CD4-positive, alpha-beta T cell treated with Interleukin-6 for 4 hours (primary cell): ENCODE data around the gene HIVEP3.

ENCODE experiments used
- DNase-seq: peaks from one replicate; pipeline ENCODE4 v3.0.0-alpha.2; 2020; ENCODE audit warnings: mixed read lengths

Gene HIVEP3

GRCh38 chr1:41641941-41642527, 276.7 kb downstream of the HIVEP3 start:
- no peak for DNase-seq

- DNase-seq, result no peak
Observed at GRCh38 chr1:41641475-41641814, 277.3 kb downstream of the HIVEP3 start.

GRCh38 chr1:41640756-41641474, 277.8 kb downstream of the HIVEP3 start:
- DNase-seq, result no peak

- peak; percentile 32 for DNase-seq
Observed at GRCh38 chr1:41640141-41640751, 278.5 kb downstream of the HIVEP3 start.

GRCh38 chr1:41639332-41639936, 279.3 kb downstream of the HIVEP3 start:
- peak; percentile 12 for DNase-seq

- DNase-seq, result no peak
Observed at GRCh38 chr1:41638086-41639024, 280.4 kb downstream of the HIVEP3 start.

- no peak for DNase-seq
Observed at GRCh38 chr1:41637367-41637766, 281.4 kb downstream of the HIVEP3 start.

- DNase-seq, result no peak
Observed at GRCh38 chr1:41633764-41634163, 285.0 kb downstream of the HIVEP3 start.

- DNase-seq, result no peak
Observed at GRCh38 chr1:41632781-41633575, 285.7 kb downstream of the HIVEP3 start.

- no peak for DNase-seq
Observed at GRCh38 chr1:41631971-41632370, 286.8 kb downstream of the HIVEP3 start.

GRCh38 chr1:41631154-41631553, 287.6 kb downstream of the HIVEP3 start:
- no peak for DNase-seq

- no peak for DNase-seq
Observed at GRCh38 chr1:41629571-41629970, 289.2 kb downstream of the HIVEP3 start.

GRCh38 chr1:41629141-41629540, 289.6 kb downstream of the HIVEP3 start:
- no peak for DNase-seq

GRCh38 chr1:41627491-41628280, 291.0 kb downstream of the HIVEP3 start:
- DNase-seq, result no peak

GRCh38 chr1:41626616-41627375, 291.9 kb downstream of the HIVEP3 start:
- no peak for DNase-seq

- DNase-seq, result no peak
Observed at GRCh38 chr1:41626146-41626545, 292.6 kb downstream of the HIVEP3 start.

- no peak for DNase-seq
Observed at GRCh38 chr1:41623736-41624135, 295.0 kb downstream of the HIVEP3 start.

GRCh38 chr1:41622859-41623732, 295.6 kb downstream of the HIVEP3 start:
- DNase-seq, result no peak

- DNase-seq, result no peak
Observed at GRCh38 chr1:41622402-41622801, 296.3 kb downstream of the HIVEP3 start.
